ENCODE results near the gene TUBA1C.
"Not testable (repeated sequence)": the region's sequence is repeated elsewhere in the genome, so short reads cannot be mapped to it uniquely, and the experiment has no call there.

Gene TUBA1C

DNA sequence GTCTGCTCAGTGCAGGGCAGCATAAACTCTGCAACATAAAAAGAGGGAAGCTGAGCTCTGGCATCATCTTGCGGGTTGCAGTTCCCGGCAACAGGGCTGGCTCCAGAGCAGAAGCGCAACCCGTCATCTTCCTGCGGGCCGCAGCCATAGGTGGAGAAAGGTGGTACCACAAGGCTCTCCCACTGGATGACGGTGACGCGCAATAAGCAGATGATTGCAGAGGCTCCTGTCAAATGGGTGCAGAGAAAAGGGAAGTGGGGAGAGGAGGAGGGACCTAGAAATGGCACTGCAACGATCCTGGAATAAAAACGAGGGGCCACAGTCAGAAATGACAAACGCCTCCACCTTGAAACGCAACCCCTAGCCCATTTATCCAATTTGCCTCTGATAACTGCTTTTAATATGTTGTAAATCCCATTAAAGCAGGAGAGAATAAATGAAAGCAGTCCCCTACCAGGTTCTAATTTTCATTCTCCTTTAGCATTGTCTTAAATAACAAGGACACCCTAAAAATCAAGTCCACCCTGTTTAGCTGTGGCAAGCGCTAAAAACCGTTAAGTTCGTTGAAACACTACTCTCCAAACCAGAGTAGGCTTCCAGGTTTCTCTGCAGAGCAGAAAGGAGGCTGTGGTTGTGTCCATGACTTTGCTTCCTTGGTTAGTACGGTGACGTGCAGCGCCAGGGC is 30.9 kb upstream of the TUBA1C start:
- peak overlapping the region; percentile 67 for H3K27ac ChIP-seq
- TF ChIP-seq, protein P1, sequence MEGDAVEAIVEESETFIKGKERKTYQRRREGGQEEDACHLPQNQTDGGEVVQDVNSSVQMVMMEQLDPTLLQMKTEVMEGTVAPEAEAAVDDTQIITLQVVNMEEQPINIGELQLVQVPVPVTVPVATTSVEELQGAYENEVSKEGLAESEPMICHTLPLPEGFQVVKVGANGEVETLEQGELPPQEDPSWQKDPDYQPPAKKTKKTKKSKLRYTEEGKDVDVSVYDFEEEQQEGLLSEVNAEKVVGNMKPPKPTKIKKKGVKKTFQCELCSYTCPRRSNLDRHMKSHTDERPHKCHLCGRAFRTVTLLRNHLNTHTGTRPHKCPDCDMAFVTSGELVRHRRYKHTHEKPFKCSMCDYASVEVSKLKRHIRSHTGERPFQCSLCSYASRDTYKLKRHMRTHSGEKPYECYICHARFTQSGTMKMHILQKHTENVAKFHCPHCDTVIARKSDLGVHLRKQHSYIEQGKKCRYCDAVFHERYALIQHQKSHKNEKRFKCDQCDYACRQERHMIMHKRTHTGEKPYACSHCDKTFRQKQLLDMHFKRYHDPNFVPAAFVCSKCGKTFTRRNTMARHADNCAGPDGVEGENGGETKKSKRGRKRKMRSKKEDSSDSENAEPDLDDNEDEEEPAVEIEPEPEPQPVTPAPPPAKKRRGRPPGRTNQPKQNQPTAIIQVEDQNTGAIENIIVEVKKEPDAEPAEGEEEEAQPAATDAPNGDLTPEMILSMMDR (conservative IDR thresholded peaks at IDR 0.05), result no peak
- TF ChIP-seq ZFX (IDR thresholded peaks at IDR 0.05), result no peak

DNA sequence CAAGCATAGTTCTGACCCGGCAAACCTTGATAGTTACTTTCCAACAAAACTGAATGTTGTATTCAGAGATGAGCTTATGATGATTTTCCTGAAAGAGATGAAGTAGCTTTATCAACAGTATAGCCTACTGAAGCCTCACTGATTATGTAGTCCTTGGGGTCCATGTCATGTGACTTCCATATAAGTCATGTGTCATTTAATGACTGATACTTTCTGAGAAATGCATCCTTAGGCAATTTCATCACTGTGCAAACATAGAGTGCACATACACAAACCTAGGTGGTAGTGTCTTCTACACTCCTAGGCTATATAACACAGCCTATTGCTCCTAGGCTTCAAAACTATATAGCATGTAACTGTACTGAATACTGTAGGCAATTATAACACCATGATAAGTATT is 28.5 kb upstream of the TUBA1C start:
- no peak overlapping the region for H3K27ac ChIP-seq
- TF ChIP-seq ZFX (IDR thresholded peaks at IDR 0.05), result no peak
- TF ChIP-seq, protein P1 (conservative IDR thresholded peaks at IDR 0.05), result no peak

DNA sequence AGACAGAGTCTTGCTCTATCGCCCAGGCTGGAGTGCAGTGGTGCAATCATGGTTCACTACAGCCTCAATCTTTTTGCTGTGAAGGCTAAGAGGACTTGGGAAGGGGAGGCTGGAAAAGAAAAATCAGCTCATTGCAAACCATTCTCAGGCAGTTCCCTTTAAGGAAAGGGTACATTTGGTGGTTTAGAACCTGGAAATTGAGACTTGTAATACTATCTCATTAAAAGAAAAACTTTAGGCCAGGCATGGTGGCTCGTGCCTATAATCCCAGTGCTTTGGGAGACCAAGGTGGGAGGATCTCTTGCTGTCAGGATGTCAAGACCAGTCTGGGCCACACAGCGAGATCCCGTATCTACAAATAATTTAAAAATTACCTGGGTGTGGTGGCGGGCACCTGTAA is 21.3 kb upstream of the TUBA1C start:
- TF ChIP-seq, protein P1 (conservative IDR thresholded peaks at IDR 0.05), result no peak
- TF ChIP-seq ZFX (IDR thresholded peaks at IDR 0.05), result no peak
- no peak overlapping the region for H3K27ac ChIP-seq

DNA sequence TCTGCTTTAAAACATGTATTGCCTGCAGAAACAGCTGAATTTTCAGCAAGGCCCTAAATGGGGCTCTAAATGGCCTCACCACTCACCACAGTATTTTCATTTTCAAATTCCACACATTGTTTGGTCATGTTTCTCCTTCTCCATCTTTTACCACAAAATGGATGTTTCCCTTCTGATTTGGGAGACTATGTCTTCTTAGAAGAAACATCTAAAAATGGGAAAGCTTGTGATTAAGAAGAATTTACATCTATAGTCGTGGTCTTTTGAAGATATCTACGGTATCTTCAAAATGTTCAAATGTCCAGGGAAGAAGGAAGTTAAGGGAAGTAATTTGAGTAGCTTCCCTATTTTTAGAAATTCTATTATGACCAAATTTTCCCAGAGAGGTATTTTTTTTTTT is 20.7 kb upstream of the TUBA1C start:
- H3K27ac ChIP-seq, result no peak overlapping the region
- TF ChIP-seq, protein P1 (conservative IDR thresholded peaks at IDR 0.05), result no peak
- TF ChIP-seq ZFX (IDR thresholded peaks at IDR 0.05), result no peak

DNA sequence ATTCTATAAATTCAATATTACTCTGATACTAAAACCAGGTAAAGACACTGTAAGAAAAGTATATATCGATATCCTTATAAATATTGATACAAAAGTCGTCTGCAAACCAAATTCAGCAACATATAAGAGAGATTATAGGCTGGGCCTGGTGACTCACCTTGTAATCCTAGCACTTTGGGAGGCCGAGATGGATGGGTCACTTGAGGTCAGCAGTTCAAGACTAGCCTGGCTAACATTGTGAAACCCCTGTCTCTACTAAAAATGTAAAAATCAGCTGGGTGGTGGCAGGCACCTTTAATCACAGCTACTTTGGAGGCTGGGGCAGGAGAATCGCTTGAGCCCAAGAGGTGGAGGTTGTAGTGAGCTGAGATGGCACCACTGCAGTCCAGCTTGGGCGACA is 13.5 kb upstream of the TUBA1C start:
- H3K27ac ChIP-seq, result no peak overlapping the region
- TF ChIP-seq, protein P1 (conservative IDR thresholded peaks at IDR 0.05), result no peak
- no peak for TF ChIP-seq ZFX (IDR thresholded peaks at IDR 0.05)

DNA sequence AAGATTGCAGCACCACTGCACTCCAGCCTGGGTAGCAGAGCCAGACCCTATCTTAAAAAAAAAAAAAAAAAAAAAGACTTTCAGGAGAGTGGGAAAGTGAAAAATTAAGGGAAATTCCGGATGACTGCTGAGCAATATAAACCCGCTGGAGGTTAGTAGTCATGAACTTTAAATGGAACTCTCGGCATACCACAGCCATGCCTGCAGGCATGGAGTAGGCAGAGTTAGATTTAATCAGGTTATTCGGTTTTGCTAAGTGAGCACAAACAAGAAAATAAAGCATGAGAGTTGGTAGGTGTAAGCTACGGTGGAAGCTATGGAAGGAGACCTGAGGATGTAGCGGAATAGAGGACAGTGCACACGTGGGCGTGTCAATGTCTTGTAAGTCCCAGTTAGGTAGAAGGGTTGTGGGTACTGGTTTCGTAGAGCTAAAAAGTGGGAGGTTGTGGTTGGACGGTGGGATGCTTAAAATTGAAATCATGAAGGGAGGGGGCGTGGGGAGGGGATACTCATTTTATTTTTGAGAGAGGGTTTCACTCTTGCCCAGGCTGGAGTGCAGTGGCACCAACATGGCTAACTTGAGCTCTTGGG is 11.8 kb upstream of the TUBA1C start:
- H3K27ac ChIP-seq, result no peak overlapping the region
- TF ChIP-seq, protein P1 (conservative IDR thresholded peaks at IDR 0.05), result no peak
- no peak for TF ChIP-seq ZFX (IDR thresholded peaks at IDR 0.05)

DNA sequence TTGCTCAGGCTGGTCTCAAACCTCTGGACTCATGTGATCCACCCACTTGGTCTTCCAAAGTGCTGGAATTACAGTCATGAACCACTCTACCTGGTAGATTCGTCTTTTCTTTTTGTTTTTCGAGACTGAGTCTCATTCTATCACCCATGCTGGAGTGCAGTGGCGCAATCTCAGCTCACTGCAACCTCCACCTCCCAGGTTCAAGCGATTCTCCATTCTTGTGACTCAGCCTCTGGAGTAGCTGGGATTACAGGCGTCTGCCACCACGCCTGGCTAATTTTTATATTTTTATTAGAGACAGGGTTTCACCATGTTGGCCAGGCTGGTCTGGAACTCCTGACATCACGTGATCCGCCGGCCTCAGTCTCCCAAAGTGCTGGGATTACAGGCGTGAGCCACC is 9.4 kb upstream of the TUBA1C start:
- H3K27ac ChIP-seq, result not testable (repeated sequence)

Measured in C4-2B (cell line).